H9 (cell line): ENCODE measurements around the gene KAZN. TPM values are rescaled to one million over a fixed set of nuclear protein-coding genes. Genes with fewer than 3 reads are reported as not detected.

Source experiments
- DNase-seq: peaks from one replicate; pipeline ENCODE4 v3.0.0-alpha.2; 2017
- H2AFZ ChIP-seq: one replicate; pipeline ENCODE4 v1.6.1; 2013; ENCODE audit warnings: mild to moderate bottlenecking, low read length, control low read depth, moderate library complexity
- H2AK5ac ChIP-seq: 2 replicates; pipeline ENCODE4 v1.6.1; 2013; ENCODE audit warnings: low read length, control low read depth, mixed read lengths; ENCODE audit not compliant: insufficient read length
- H2BK120ac ChIP-seq: one replicate; pipeline ENCODE4 v1.6.1; 2013; ENCODE audit warnings: low read depth, mild to moderate bottlenecking, low read length, control low read depth, inconsistent platforms; ENCODE audit not compliant: poor library complexity, severe bottlenecking
- H2BK12ac ChIP-seq: 2 replicates; pipeline ENCODE4 v1.6.1; 2013; ENCODE audit warnings: low read length, control low read depth, mixed read lengths, low read depth; ENCODE audit not compliant: insufficient read length
- H2BK15ac ChIP-seq: 2 replicates; pipeline ENCODE4 v1.6.1; 2013; ENCODE audit warnings: low read depth, low read length, control low read depth
- H2BK20ac ChIP-seq: one replicate; pipeline ENCODE4 v1.6.1; 2013; ENCODE audit warnings: low read depth, mild to moderate bottlenecking, low read length, control low read depth, inconsistent platforms; ENCODE audit not compliant: poor library complexity, severe bottlenecking
- H2BK5ac ChIP-seq: 2 replicates; pipeline ENCODE4 v1.6.1; 2013; ENCODE audit warnings: low read length, control low read depth, mixed read lengths; ENCODE audit not compliant: insufficient read length
- H3K14ac ChIP-seq: 2 replicates; pipeline ENCODE4 v1.6.1; 2013; ENCODE audit warnings: low read length, control low read depth; ENCODE audit not compliant: insufficient read depth
- H3K18ac ChIP-seq: 2 replicates; pipeline ENCODE4 v1.6.1; 2013; ENCODE audit warnings: low read depth, mild to moderate bottlenecking, mixed read lengths, low read length, control low read depth; ENCODE audit not compliant: insufficient read length
- H3K23ac ChIP-seq: 2 replicates; pipeline ENCODE4 v1.6.1; 2013; ENCODE audit warnings: low read length, control low read depth, mixed read lengths, low read depth; ENCODE audit not compliant: insufficient read length
- H3K23me2 ChIP-seq: 2 replicates; pipeline ENCODE4 v1.6.1; 2013; ENCODE audit warnings: low read depth, mild to moderate bottlenecking, mixed read lengths, low read length, control low read depth; ENCODE audit not compliant: insufficient read length, poor library complexity, severe bottlenecking
- H3K27ac ChIP-seq: 2 replicates; pipeline ENCODE4 v1.5.1; 2013; ENCODE audit warnings: low read length, control low read depth, mixed read lengths, low read depth; ENCODE audit not compliant: insufficient read length
- H3K27me3 ChIP-seq: 2 replicates; pipeline ENCODE4 v1.6.1; 2013; ENCODE audit warnings: low read length, control low read depth, inconsistent platforms; ENCODE audit not compliant: insufficient read depth
- H3K4ac ChIP-seq: 2 replicates; pipeline ENCODE4 v1.6.1; 2013; ENCODE audit warnings: low read depth, mild to moderate bottlenecking, control low read depth, inconsistent platforms, low read length, moderate library complexity
- H3K4me1 ChIP-seq: 2 replicates; pipeline ENCODE4 v1.6.1; 2013; ENCODE audit warnings: low read length, control low read depth, inconsistent platforms; ENCODE audit not compliant: insufficient read depth
- H3K4me2 ChIP-seq: 2 replicates; pipeline ENCODE4 v1.6.1; 2013; ENCODE audit warnings: low read length, control low read depth, mixed read lengths; ENCODE audit not compliant: insufficient read length, insufficient read depth
- H3K56ac ChIP-seq: 2 replicates; pipeline ENCODE4 v1.6.1; 2013; ENCODE audit warnings: low read depth, mild to moderate bottlenecking, mixed read lengths, low read length, control low read depth; ENCODE audit not compliant: insufficient read length
- H3K79me1 ChIP-seq: 2 replicates; pipeline ENCODE4 v1.6.1; 2013; ENCODE audit warnings: low read depth, mild to moderate bottlenecking, moderate library complexity, low read length, control low read depth, inconsistent platforms; ENCODE audit not compliant: insufficient read depth, poor library complexity, severe bottlenecking
- H3K79me2 ChIP-seq: 2 replicates; pipeline ENCODE4 v1.6.1; 2013; ENCODE audit warnings: low read length, control low read depth, inconsistent platforms; ENCODE audit not compliant: insufficient read depth
- H3K9ac ChIP-seq: 2 replicates; pipeline ENCODE4 v1.6.1; 2013; ENCODE audit warnings: low read length, control low read depth, mixed read lengths; ENCODE audit not compliant: insufficient read length; ENCODE audit errors: extremely low read depth
- H3K9me3 ChIP-seq: one replicate; pipeline ENCODE4 v1.6.1; 2013; ENCODE audit warnings: low read depth, low read length, inconsistent platforms; ENCODE audit not compliant: control insufficient read depth
- H3T11ph ChIP-seq: one replicate; pipeline ENCODE4 v1.6.1; 2013; ENCODE audit warnings: mild to moderate bottlenecking, low read length, control low read depth, inconsistent platforms
- H4K20me1 ChIP-seq: one replicate; pipeline ENCODE4 v1.6.1; 2013; ENCODE audit not compliant: control insufficient read depth, insufficient read length, insufficient read depth
- H4K5ac ChIP-seq: 2 replicates; pipeline ENCODE4 v1.6.1; 2013; ENCODE audit warnings: low read depth, mild to moderate bottlenecking, mixed read lengths, low read length, control low read depth; ENCODE audit not compliant: insufficient read length
- H4K8ac ChIP-seq: replicated peaks from 2 replicates; pipeline ENCODE4 v1.6.1; 2013; ENCODE audit warnings: low read length, control low read depth, mixed read lengths, low read depth; ENCODE audit not compliant: insufficient read length
- H4K91ac ChIP-seq: 2 replicates; pipeline ENCODE4 v1.6.1; 2013; ENCODE audit warnings: low read depth, mild to moderate bottlenecking, moderate library complexity, mixed read lengths, low read length, control low read depth; ENCODE audit not compliant: insufficient read length
- H3K27ac Mint-ChIP-seq, 3 experiments: 2 replicates in 2 of 3; 3 replicates in 1 of 3; pipeline ENCODE4 v1.8.0; 2020 to 2021; ENCODE audit warnings: mixed read lengths in 3 of 3, mild to moderate bottlenecking in 1 of 3, moderate library complexity in 1 of 3
- H3K27me3 Mint-ChIP-seq: 2 replicates; pipeline ENCODE4 v1.8.0; 2021; ENCODE audit warnings: low read depth, mild to moderate bottlenecking, moderate library complexity, mixed read lengths
- H3K36me3 Mint-ChIP-seq, 3 experiments: 2 replicates in 2 of 3; 3 replicates in 1 of 3; pipeline ENCODE4 v1.8.0; 2020 to 2021; ENCODE audit warnings: low read depth in 3 of 3, mixed read lengths in 3 of 3; ENCODE audit not compliant: insufficient read depth in 1 of 3
- H3K4me1 Mint-ChIP-seq, 2 experiments: 2 replicates each; pipeline ENCODE4 v1.8.0; 2020; ENCODE audit warnings: mixed read lengths in 2 of 2
- H3K4me3 Mint-ChIP-seq, 2 experiments: 2 replicates in 1 of 2; 3 replicates in 1 of 2; pipeline ENCODE4 v1.8.0; 2020 to 2021; ENCODE audit warnings: mild to moderate bottlenecking in 2 of 2, mixed read lengths in 2 of 2, moderate library complexity in 1 of 2
- H3K9me3 Mint-ChIP-seq, 2 experiments: 2 replicates in 1 of 2; 3 replicates in 1 of 2; pipeline ENCODE4 v1.8.0; 2020; ENCODE audit warnings: mild to moderate bottlenecking in 2 of 2, mixed read lengths in 2 of 2, moderate library complexity in 1 of 2
- CTCF ChIP-seq: fragments of 200-600 bp; sonication (generic); conservative IDR thresholded peaks from 3 replicates; pipeline ENCODE4 v1.8.0; 2021; ENCODE audit warnings: antibody characterized with exemption, mild to moderate bottlenecking
- WGBS: extraction: QIAGEN DNeasy Blood & Tissue Kit; methylation state at CpG from one replicate; pipeline ENCODE4 v1.1.7; 2013; ENCODE audit warnings: missing lambda C conversion rate, low lambda C conversion rate, mixed read lengths; ENCODE audit not compliant: insufficient read length; ENCODE audit errors: extremely low coverage; 5-methylcytosine and 5-hydroxymethylcytosine counted together
- total RNA-seq: library from RNA; stranded (reverse); gene quantifications from 2 replicates; pipeline ENCODE4 v1.2.1, GENCODE V29; 2021

The KAZN gene
- total RNA-seq, 1 experiment from 2014 or later: 7.6 TPM

GRCh38 chr1:14774988-14775387, 176.5 kb downstream of the KAZN start:
- Histone ChIP-seq H3K14ac (no peak overlapping the region), H2BK20ac (no peak overlapping the region), H3K9me3 (no peaks in the 10 kb centered on the region), H2BK5ac (no peak overlapping the region), H4K20me1 (no peaks in the 10 kb centered on the region), H3K23me2 (no peaks in the 10 kb centered on the region), H3K9ac (no peak overlapping the region), H3K27ac (no peak overlapping the region), H3K4me2 (no peak overlapping the region), H3K4ac (no peak overlapping the region), H2AK5ac (no peak overlapping the region), H4K91ac (no peak overlapping the region), H3T11ph (no peak overlapping the region), H3K79me2 (no peaks in the 10 kb centered on the region), H4K5ac (no peak overlapping the region), H3K56ac (no peak overlapping the region), H3K23ac (no peak overlapping the region), H2AFZ (no peak overlapping the region), H3K18ac (no peak overlapping the region), H2BK120ac (no peak overlapping the region), H2BK12ac (no peak overlapping the region), H3K4me1 (no peaks in the 10 kb centered on the region; the same call in none of the 2 replicates), H4K8ac (no peak overlapping the region), H3K79me1 (no peaks in the 10 kb centered on the region), H2BK15ac (no peak overlapping the region), H3K27me3 (no peaks in the 10 kb centered on the region)
- Mint-ChIP-seq H3K9me3 (no peaks in the 10 kb centered on the region), H3K4me3 (no peak overlapping the region), H3K27ac (no peak overlapping the region; a peak in 1 of 7 replicates), H3K36me3 (no peaks in the 10 kb centered on the region), H3K4me1 (peaks cover 32 to 33% of the 10 kb centered on the region in 2 experiments), H3K27me3 (no peaks in the 10 kb centered on the region; the same call in 1 of the 2 replicates)
- WGBS: no CpG with 5 or more reads among the region's 4 CpGs
- DNase-seq: no peak
- no peak for TF ChIP-seq CTCF
